HEK293 (cell line): ENCODE data around the gene TMEM231.
"Not testable (repeated sequence)": the region's sequence is repeated elsewhere in the genome, so short reads cannot be mapped to it uniquely, and the experiment has no call there.

Experiments used
- ATF2 ChIP-seq: fragments of 450-650 bp; formaldehyde crosslinking; IDR thresholded peaks from 2 replicates; pipeline ENCODE4 v1.5.1; 2016; ENCODE audit warnings: missing biosample characterization, missing genetic modification characterization, low read depth
- CTCF ChIP-seq: fragments of 450-650 bp; formaldehyde crosslinking; IDR thresholded peaks from 2 replicates; pipeline ENCODE4 v1.5.1; 2016; ENCODE audit warnings: missing biosample characterization, missing genetic modification characterization
- GFI1B ChIP-seq: fragments of 450-650 bp; formaldehyde crosslinking; IDR thresholded peaks from 2 replicates; pipeline ENCODE4 v1.5.1; 2016; ENCODE audit warnings: missing biosample characterization, missing genetic modification characterization
- GLI2 ChIP-seq: fragments of 450-650 bp; formaldehyde crosslinking; IDR thresholded peaks from 2 replicates; pipeline ENCODE4; 2017; ENCODE audit warnings: missing biosample characterization, missing genetic modification characterization, low read depth, borderline replicate concordance
- TSHZ1 ChIP-seq: fragments of 450-650 bp; formaldehyde crosslinking; IDR thresholded peaks from 2 replicates; pipeline ENCODE4 v1.5.1; 2016; ENCODE audit warnings: missing biosample characterization, missing genetic modification characterization, borderline replicate concordance
- ZFHX2 ChIP-seq: fragments of 450-650 bp; formaldehyde crosslinking; conservative IDR thresholded peaks from 2 replicates; pipeline ENCODE4 v1.5.1; 2016; ENCODE audit warnings: missing biosample characterization, missing genetic modification characterization
- ZNF132 ChIP-seq: fragments of 450-650 bp; formaldehyde crosslinking; IDR thresholded peaks from 2 replicates; pipeline ENCODE4 v1.5.1; 2017; ENCODE audit warnings: missing biosample characterization, missing genetic modification characterization, borderline replicate concordance
- ZSCAN23 ChIP-seq: fragments of 450-650 bp; formaldehyde crosslinking; IDR thresholded peaks from 2 replicates; pipeline ENCODE4 v1.5.1; 2016; ENCODE audit warnings: missing biosample characterization, missing genetic modification characterization

- not testable (repeated sequence) for TF ChIP-seq CTCF; ZNF132; ZSCAN23 (tag by site-specific recombination); ZFHX2 (tag by site-specific recombination); GLI2 (tag by site-specific recombination); TSHZ1 (tag by site-specific recombination); GFI1B (tag by site-specific recombination); ATF2 (tag by site-specific recombination)
Measured at GRCh38 chr16:75548456-75548855, 7.6 kb downstream of the TMEM231 start.
